GM15510 (cell line): ENCODE measurements around the gene FTCD.

Experiments
- POLR2A ChIP-seq: IDR thresholded peaks from 3 replicates; pipeline ENCODE4 v1.6.1; 2011; ENCODE audit warnings: borderline replicate concordance; ENCODE audit not compliant: insufficient read length; ENCODE audit errors: extremely low read depth

Gene FTCD

DNA sequence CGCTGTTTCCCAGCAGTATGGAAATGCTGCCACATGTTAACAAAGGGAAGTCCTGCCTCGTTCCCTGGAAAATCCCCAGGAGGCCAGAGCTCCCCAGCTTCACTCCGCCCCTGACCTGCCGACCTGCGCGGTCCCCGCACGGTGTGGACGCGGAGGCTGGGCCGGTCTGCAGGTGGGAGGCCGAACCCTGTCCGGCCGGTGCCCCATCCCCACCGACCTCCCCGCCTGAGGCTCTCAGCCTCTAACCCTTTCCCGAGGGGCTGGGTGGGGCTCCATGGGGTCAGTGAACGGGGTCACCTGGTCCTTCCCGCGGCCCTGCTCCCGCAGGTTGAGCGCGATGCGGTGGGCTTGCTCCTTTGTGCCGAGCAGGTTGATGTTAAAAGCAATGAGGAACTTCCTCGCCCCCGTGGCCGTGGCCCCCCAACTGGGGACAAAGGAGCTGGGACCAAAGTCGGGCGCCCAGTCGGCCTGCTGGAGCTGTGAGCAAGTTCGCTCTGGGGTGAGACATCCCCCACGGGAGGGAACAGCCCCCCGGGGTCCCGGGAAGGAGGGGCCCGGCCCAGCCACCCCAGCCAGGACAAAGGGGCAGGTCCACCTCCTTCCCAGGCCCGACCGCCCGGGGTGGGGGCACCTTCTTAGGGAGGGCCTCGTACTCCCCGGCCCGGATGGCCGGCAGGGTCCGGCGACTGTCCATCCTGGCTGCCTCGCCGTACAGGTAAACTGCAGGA, 4.0 kb downstream of the FTCD start:
- no peak for TF ChIP-seq POLR2A

DNA sequence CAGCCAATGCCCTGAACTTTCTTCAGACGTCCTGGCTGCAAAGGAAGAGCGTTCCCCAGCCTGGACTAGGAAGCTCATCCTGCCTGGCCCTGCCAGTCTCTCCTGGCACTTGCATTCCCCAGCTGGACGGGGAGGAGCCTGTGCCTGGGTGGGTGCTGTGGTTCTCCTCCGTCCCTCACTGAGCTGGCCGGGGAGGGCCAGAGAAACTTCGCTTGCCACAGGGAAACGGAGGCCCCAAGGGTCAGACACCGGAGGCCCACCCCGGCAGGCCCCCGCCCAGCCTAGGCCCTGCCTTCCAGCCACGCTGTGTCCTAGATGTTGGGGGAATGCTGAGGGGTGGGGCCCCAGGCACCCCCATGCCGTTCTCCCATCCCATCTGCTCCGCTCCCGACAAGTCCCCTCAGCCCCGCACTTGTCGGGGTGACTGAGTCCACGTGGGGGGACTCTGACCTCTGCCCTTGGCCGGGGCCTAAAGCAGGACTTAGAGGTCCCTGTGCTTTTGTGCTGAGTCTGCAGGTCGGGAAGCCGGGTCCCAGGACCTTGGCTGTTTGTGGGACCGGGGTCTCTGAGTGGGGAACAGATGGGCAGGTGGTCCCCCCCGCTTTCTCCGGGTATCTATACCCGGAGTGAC, 4.8 kb downstream of the FTCD start:
- no peak for TF ChIP-seq POLR2A

- TF ChIP-seq POLR2A, result no peak
Measured at GRCh38 chr21:46150073-46150472, 5.3 kb downstream of the FTCD start.

DNA sequence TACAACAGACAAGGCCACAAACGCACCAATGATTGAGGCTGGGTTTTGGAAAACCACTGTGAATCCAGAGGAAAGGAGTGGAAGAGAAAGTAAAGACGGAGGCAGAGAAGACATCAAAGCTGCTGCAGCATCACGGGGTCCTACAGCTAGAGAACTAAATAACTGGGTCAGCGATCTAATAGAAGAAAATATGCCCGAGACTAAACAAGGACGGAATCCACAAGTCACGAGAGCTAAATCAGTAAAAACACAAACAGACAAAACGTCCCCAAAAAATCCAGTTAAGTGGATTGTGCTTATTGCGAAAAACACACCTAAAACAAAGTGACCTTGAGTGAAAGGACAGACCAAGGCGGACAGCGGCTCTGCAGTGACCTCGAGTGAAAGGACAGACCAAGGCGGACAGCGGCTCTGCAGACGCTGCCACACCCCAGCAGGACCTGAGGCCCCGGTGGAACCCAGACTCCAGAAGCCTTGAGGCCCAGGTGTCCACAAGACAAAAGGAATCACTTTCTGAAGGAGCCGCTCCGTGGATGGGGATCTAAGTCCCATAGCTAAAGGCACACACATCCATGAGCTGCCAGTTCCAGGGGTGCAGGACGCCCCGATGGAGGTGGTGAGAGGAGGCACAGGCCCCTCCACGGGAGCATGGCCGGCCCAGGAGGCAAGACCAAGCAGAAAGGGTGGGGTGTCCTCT, 6.0 kb downstream of the FTCD start:
- no peak for TF ChIP-seq POLR2A

DNA sequence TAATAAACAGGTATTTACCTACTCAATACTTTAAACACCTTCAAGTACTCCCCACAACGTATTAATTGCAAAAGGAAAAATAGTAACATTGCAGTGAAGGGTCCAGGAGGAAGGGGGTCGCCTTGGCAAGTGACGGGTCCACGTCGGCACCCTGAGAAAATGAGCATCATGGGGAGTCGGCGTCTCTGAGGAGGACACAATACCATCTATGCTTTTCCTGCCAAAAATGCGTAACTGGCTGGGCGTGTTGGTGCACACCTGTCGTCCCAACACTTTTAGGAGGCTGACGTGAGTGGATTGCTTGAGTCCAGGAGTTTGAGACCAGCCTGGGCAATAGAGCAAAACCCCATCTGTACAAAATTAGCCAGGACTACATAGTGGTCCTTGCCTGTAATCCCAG, 7.3 kb downstream of the FTCD start:
- TF ChIP-seq POLR2A, result no peak

- no peak for TF ChIP-seq POLR2A
Measured at GRCh38 chr21:46146856-46147255, 8.5 kb downstream of the FTCD start.

DNA sequence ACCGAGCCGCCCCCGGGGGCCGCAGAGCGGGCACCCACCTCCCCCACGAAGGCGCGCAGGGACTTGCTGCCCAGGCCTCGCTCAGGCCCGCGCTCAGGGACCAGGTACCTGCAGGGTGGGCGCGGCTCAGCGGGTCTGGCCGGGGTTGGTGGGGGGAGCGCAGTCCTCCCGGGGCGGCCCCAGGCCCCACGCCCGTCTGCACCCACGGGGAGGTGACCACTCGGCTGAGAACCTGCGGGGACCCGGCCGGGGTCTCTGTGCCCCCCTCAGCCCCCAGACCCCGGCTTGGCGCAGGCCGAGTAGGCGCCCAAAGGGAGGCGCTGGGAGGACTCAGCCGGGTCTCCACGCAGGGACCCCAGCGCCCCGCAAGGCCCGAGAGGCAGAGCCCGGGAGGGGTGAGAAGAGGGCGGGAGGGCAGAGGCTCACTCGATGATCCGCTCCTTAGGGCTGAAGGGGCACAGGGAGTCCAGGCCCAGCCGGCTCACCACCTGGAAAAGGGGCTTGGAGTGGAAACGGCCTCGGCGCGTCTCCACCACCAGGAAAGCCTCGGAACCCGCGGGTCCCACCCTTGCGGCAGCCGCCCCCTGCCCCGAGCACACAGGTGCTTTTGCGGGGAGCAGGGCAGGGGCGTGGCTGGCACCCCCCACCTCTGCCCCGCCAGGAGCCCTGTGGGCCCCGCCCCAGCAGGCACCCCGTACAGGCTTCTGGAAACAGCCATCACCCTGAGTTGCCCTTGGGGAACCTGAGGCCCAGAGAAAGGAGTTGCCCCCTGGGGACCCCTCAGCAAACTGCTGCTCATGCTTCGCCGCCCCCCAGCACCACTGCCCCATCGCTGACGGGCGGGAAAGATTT, 9.3 kb downstream of the FTCD start:
- TF ChIP-seq POLR2A, result no peak

- TF ChIP-seq POLR2A, result no peak
Measured at GRCh38 chr21:46145159-46145839, 10.1 kb downstream of the FTCD start.

GRCh38 chr21:46144464-46145070, 10.8 kb downstream of the FTCD start:
- no peak for TF ChIP-seq POLR2A

- TF ChIP-seq POLR2A, result no peak
Measured at GRCh38 chr21:46142582-46143473, 12.6 kb downstream of the FTCD start.

DNA sequence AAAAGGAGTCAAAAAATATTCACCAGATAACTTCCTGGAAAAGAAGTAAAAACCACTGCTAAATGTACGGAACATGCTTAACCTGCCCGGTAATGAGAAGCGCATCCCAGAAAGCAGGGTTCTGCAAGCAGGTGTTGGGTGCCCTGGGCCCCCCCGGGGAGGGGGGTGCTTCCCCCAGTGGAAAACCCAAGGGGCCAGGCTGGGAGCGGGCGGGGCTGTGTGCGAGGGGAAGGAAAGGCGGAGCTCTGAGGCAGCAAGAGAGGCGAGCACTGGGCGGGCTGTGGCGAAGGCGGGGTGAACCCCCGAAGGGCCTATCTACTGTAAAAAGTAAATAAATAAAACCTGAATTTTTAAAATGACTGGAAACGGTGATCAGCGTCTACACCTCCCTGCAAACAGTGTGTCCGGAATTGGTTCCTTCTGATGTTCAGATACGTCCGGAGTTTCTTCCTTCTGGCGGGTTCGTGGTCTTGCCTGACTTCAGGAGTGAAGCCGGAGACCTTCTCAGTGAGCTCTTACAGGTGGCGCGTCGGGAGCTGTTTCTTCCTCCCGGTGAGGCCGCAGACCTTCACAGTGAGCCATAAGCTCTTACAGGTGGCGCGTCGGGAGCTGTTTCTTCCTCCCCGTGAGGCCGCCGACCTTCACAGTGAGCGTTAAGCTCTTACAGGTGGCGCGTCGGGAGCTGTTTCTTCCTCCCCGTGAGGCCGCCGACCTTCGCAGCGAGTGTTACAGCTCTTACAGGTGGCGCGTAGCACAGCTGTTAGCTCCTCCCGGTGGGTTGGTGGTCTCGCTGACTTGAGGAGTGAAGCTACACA, 13.4 kb downstream of the FTCD start:
- TF ChIP-seq POLR2A, result no peak

DNA sequence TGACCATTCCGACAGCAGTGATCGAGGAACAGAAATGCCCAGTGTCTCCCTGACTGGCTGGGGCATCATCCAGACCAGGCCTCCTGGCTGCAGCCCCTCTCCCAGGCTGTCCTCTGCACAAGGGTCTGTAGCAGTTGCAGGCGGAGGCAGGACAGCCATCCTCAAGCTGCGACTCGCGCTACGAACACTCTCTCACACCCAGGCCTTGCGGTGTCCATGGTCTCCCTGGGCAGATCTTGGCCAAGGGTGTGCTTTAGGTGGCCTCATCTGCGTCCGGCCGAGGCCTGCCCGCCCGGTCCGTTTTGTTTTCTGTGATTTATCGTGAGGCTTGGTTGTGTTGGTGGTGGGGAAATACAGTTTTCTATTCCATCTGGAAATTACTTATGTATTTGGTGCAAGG, 15.7 kb downstream of the FTCD start:
- no peak for TF ChIP-seq POLR2A
